Embryonic facial prominence (tissue), 1 donor: Measurements from ENCODE around the gene PIK3C2A.
A peak's percentile ranks its signal among the peaks of the same experiment; 100 is the strongest.

Experiments
- DNase-seq: peaks from one replicate; pipeline ENCODE4 v3.0.0-alpha.2; 2016; ENCODE audit errors: extremely low spot score

Gene PIK3C2A

GRCh38 chr11:17217401-17217800, 9.6 kb upstream of the PIK3C2A start:
- DNase-seq: no peak

DNA sequence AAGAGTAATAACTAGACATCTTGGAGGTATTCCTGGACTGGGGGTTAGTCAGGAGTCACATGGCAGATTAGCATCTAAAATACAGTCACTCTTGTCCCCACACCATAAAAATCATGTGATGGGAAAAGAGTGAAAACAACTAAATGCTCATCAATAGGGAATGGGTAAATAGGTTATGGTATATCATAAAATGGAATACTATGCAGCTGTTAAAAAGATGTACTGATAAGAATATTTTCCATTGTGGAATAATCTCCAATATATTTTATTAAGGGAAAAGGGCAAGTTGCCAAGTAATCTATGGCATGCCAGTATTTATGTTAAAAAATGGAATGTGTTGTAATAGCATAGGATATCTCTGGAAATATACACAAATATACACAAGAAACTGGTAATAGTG, 6.6 kb upstream of the PIK3C2A start:
- no peak for DNase-seq

- DNase-seq: no peak
Observed at GRCh38 chr11:17211286-17211685, 3.5 kb upstream of the PIK3C2A start.

DNA sequence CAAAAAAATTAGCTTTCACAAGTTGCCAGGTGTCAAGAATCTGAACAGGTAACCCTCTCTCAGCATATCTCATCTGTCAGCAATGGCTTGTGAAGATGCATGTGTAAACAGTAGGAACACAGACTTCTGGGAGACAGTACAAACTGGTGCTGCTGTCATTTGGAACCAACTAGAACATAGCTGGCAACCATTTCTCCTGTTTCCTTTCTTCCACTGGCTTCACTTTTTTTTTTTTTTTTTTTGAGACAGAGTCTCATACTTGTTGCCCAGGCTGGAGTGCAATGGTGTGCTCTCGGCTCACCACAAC, 2.1 kb upstream of the PIK3C2A start:
- DNase-seq: no peak

DNA sequence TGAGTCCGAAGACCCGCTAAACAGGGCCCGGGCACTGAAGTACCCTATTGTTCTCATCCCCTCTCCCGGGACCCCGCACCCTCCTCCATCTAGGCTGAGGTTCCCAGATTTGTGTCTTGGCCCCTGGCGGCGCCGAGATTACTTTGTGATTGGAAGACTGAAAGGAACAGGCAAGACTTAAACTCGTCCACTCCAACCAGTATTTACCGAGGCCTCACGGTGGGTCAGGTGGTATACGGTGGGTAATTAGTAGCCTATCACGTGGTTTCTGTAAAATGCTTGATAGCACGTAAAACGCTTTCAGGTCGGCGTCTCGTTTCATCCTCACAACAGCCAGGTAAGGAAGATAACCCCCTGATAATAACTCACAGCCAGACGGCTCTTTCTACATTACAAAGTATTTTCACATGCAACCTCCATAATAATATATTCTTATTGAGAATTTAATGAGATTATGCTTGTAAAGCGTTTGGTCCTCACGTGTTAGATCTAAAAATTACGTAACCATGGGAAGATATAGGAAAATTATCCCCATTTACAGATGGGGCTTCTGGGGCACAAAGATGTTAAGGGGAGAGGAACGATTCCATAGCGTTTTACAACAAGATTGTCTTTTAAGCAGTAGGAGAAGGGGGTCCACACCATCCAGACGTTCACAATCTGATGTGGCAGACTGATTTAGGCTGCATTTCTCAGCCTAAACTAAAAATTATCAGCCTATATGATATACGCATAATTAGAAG, 642 bp upstream of the PIK3C2A start:
- DNase-seq: peak; percentile 67

DNA sequence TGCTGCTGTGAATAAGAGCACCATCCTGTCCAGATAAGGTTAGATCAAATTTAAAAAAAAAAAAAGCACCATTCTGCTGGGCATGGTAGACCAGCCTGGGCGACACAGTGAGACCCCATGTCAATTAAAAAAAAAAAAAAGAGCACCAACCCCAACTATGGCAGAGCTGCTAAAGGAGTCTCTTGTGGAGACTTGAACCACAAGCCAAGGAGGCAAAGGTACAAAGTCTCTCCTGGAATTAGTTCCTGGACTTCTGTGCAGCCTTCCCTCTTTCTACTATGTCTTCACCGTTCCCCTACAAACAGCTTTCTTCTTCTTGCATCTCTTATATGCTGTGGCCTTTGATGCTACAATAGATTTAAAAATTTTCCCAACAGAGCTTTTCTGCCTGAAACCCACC, 1.3 kb downstream of the PIK3C2A start:
- DNase-seq: no peak

DNA sequence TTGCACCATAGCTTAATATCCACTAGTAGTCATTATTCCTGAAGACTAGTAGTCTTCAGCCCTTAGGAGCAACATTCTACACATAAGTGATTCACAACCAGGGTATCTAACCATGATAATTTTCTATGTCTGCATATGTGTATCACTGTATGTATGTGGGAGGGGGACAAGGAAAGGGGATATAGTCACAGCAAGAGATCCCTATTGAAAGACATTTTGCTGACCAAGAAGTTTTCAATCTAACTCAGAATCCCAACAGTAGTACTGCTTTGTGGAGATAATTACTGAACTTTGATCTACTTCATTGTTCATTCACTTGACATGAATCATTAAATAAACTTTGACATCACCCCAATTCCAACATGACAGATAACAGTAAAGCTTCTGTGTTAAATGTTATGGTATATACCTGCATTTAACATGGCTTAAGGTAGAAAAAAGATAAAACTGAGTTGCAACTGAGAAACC, 10.3 kb downstream of the PIK3C2A start:
- no peak for DNase-seq

DNA sequence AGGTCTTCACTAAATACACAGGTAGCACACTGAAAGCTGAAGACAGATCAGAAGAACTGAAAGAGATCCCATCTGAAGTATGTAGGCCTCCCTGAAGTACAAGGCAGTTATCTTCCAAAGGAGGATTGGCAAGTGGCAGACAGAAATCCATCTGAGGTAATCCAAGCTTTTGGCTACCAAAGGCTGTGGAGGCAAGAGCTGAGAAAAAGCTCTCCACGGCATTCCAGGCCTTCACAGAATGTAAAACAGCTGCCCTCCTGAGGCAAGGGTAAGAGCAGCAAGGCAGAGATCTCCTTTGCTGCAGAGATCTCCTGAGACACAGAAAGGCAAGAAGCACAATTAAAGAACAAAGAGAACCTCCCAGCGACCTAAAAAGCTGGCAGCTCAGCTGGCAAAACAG, 19.1 kb downstream of the PIK3C2A start:
- no peak for DNase-seq

GRCh38 chr11:17186932-17187692, 20.7 kb downstream of the PIK3C2A start:
- DNase-seq: no peak

- DNase-seq: no peak
Observed at GRCh38 chr11:17185938-17186337, 21.8 kb downstream of the PIK3C2A start.

- DNase-seq: no peak
Observed at GRCh38 chr11:17184882-17185587, 22.8 kb downstream of the PIK3C2A start.

GRCh38 chr11:17183836-17184235, 23.9 kb downstream of the PIK3C2A start:
- DNase-seq: no peak

DNA sequence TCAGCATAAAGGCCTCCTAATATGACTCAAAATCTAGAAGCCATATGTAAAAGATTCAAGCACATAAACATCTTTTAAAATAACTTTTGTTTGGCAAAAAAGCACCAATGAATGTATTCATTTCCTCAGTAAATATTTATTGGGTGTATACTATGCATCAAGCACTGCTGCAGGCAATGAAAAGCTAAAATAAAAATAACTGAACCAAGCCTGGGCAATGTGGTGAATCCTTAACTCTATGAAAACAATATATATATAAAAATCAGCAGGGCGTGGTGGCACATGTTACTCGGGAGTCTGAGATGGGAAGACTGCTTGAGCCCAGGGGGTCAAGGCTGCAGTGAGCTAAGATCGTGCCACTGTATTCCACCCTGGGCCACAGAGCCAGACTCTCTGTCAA, 27.8 kb downstream of the PIK3C2A start:
- no peak for DNase-seq

- no peak for DNase-seq
Observed at GRCh38 chr11:17173332-17173731, 34.5 kb downstream of the PIK3C2A start.

- no peak for DNase-seq
Observed at GRCh38 chr11:17171916-17172315, 35.9 kb downstream of the PIK3C2A start.

GRCh38 chr11:17171343-17171742, 36.4 kb downstream of the PIK3C2A start:
- no peak for DNase-seq

GRCh38 chr11:17169876-17170275, 37.9 kb downstream of the PIK3C2A start:
- DNase-seq: no peak

DNA sequence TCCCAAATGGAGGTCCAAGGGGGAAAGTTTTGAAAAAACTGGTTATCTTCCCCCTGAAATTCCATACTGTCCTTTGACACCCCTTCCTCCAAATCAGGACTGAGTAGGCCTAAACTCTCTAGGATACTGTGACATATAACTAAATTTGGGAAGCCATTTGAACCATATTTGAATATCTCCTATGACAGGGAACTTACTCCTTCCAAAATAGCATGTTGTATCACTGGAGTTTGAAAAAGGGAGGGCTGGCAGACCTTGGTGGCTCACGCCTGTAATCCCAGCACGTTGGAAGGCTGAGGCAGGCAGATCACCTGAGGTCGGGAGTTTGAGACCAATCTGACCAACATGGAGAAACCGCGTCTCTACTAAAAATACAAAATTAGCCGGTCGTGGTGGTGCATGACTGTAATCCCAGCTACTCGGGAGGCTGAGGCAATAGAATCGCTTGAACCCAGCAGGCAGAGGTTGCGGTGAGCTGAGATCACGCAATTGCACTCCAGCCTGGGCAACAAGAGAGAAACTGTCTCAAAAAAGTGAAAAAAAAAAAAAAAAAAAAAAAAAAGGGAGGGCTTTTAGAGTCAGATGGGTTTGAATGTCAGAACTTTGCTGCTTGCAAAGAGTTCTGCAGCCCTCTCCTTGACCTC, 42.4 kb downstream of the PIK3C2A start:
- DNase-seq: no peak

DNA sequence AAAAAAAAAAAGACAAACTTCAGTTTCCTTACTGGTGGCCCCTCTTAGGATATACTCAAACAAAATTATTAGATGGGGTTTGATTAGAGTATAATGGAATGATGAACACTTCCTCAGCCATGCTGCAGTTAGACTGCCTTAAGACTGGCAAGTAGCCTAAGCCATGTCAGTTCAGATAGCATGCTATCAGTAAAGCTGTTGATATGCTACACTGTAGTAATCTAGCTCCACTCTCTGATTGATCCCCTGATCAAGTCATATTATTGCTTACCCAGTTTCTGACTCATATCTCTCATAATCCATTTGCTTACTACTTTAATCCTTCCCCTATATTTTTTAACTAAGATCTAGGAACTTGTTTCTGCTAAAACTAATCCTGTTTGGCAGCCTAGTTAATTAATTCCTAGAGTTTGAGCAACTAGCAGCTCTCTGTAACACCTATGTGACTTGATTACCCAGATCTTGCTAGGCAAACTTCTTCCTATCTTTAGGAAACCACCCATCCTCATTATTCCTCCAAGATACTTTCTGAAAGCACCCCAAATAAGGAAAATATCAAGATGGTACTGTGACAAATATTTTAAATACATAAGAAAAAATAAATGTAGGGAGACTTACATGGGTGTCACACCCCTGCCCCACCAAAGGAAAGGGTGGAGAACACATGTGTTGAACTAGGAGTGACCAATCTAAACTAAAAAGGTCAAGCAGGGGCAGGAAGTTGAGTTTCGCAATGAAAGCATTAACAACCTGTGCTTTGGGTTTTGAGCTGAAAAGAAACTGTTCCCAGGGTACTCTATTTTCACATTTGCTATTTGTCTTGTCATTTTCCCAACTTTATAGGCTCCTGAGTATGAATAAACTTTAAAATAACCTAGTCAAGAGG, 43.2 kb downstream of the PIK3C2A start:
- no peak for DNase-seq

DNA sequence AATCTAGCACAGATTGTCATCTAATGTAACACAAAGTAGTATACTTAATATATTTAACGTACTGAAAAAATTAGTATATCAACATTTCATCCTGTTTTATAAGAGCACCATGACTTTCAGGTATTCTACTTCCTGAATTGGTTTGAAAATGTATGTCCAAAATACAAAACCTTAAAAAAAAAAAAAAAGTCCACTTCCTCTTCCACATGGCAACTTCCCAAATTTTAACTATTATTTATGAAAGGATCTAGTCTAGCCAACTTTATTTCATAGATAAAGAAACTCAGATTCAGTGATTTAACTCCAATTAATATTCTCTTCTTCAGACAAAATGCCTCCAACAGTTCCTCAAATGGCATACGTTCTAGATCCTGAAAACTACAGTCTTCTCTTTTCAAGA, 44.0 kb downstream of the PIK3C2A start:
- no peak for DNase-seq

GRCh38 chr11:17163291-17163690, 44.5 kb downstream of the PIK3C2A start:
- DNase-seq: no peak
